NCI-H69 (cell line): ENCODE data around the gene CREG1.
A peak's percentile ranks its signal among the peaks of the same experiment; 100 is the strongest.
"Not testable (repeated sequence)": the region's sequence is repeated elsewhere in the genome, so short reads cannot be mapped to it uniquely, and the experiment has no call there.

Experiments
- DNase-seq: peaks from one replicate; lab custom pipeline; 2025; lab: John Stamatoyannopoulos, UW

The CREG1 gene

DNA sequence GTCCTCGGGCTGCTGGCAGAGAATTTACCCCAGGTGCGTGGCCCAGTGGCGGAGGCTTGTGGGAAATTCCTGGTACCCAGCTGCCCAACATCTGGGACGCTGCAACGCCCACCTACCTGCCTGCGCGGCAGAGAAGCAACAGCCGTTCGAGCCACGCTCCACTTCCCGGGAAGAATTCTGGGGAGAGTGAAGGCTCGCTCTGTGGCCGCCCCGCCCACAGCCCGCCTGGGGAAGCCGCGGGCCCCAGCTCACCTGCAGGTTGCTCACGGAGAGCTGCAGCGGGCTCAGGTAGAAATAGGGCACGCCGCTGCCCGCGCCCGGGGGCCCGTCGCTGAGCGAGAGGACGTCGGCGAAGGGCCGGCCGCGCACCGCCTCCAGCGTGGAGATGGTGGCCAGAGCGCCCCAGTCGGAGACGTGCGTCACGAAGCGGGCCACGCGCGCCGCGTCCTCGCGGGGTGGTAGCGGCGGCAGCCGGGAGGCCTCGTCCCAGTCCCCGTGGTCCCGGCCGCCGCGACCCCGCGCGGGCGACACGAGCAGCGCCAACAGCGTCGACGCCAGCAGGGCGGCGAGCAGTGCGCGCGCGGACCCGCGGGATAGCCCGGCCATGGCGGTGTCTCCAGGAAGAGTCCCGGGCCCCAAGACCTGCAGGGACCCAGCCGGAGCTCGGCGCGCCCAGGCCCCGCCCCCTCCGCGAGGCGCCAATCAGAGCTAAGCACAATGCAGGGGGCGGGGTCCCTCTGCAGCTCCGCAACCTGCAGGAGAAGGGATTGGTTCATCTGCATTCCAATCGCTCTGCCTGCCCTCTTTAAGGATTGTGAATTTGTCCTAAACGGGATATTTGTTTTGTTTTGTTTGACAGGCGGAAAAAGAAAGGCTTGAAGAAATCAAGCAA lies at the start of gene CREG1:
TSS of gene CREG1 (minus strand) at position 627 of the 892 bp plus-strand sequence.
- DNase-seq = peak; percentile 90

- no peak for DNase-seq
Measured at GRCh38 chr1:167602840-167603239, 49.3 kb upstream of the CREG1 start.

GRCh38 chr1:167601442-167602383 lies 48.2 kb upstream of the CREG1 start:
- DNase-seq = peak; percentile 12

DNA sequence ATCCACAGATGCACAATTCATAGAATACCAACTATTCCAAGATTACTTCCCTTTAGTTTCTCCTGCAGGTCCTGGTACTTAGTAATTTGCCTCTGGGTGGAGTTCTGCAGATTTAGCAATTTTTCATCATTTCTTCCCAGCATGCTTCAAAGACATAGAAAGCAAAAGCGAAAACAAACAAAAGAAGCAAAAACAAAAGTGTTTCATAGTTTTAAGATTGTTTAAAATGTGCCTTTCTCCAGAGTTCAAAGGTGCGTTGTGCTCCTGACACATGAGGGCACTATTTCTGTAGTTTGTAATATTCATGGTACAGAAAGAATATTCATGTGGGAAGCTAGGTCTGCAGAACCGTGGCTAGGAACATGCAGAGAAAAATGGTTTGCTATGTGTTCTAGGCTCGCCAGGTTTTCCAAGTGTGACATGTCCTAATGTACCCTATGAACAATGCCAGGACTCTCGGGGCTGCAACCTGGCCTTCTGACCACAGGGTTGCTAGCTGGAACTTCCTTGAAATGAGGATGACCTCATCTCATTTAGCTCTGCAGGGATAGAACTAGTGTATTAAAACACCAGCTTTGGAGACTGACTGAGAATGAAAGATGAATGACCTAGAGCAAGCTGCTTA lies 46.5 kb upstream of the CREG1 start:
- DNase-seq = peak; percentile 19

DNA sequence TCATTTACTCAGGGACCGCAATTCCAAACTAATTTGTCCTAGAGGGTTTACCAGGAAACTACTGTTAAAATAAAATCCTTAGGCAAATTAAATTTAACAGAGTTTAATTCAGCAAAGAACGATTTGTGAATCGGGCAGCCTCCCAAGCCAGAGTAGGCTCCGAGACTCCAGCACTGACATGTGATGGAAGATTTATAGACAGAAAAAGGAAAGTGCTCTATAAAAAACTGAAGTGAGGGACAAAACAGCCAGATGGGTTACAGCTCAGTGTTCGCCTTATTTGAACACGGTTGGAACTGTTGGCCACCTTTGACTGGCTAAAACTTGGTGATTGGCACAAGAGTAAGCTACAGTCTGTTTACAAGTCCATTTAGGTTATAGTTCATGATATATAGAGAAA lies 41.3 kb upstream of the CREG1 start:
- DNase-seq = no peak

DNA sequence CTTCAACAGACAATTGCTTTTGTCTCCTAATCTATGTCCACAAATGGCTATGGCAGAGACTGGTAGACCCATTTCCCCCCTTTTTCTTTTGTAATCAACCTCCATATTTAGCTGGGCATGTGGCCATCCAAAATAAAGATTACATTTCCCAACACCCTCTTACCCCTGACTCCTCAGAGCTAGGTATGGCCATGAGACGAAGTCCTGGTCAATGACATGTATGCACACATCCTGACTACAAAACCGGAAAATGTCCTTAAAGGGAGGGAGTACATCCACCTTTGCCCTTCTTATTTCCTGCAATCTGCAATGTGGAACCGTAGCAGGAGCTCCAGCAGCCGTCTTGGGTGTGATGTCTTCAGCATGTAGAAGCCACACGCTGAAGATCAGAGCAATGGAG lies 40.3 kb upstream of the CREG1 start:
- no peak for DNase-seq

GRCh38 chr1:167592475-167592874 lies 38.9 kb upstream of the CREG1 start:
- no peak for DNase-seq

GRCh38 chr1:167588361-167588760 lies 34.8 kb upstream of the CREG1 start:
- no peak for DNase-seq

DNA sequence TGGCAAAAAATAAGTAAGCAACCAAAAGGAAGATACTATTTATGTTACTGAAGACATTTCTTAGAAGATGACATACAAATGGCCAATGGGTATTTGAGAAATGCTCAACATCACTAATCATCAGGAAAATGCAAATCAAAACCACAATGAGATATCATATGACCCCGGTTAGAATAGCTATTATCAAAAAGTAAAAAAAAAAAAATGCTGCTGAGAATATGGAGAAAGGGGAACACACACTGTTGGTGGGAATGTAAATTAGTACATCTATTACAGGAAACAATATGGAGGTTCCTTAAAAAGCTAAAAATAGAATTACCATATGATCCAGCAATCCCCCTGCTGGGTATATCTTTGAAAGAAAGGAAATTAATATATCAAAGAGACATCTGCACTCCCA lies 34.3 kb upstream of the CREG1 start:
- DNase-seq = no peak

GRCh38 chr1:167587342-167587741 lies 33.8 kb upstream of the CREG1 start:
- DNase-seq = no peak

GRCh38 chr1:167584581-167584980 lies 31.0 kb upstream of the CREG1 start:
- DNase-seq = no peak

DNA sequence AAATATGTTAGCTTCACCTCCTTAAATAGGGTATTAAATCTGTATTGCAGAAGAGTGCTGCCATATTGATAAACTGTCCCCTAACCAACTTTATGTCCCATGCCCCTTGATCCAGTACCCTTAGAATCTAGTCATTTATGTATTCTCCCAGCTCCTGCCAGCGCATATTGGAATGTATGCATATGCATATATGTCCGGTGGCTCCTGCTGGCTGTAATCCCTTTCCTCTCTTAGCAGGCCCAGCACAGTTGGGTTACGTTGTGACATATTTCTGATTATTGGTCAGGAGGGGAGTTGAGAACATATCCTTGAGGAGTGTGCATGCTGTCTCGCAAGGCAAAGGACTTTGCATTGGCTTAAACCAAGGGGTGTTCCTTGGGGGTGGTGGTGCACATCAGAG lies 29.2 kb upstream of the CREG1 start:
- no peak for DNase-seq

GRCh38 chr1:167582064-167582463 lies 28.5 kb upstream of the CREG1 start:
- DNase-seq = no peak

DNA sequence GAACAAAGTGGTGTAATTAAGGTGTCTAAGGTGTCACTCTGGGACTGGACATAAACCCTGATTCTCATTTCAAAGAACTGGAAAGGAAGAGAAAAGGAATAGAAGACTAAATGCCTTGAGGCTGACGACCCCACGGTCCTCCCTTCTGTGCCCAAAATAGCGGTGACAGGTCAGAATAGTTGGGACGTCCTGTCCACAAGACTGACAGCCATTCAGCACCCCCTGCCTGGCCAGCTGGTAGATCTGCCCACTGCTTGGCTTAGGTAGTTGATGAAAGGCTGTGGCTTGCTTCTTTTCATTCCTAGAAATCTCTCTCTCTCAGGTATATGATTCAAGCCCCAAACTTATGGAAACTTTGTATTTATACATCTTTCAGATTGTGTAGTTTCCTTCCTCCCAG lies 26.4 kb upstream of the CREG1 start:
- no peak for DNase-seq

- DNase-seq = no peak
Measured at GRCh38 chr1:167578939-167579521, 25.5 kb upstream of the CREG1 start.

- no peak for DNase-seq
Measured at GRCh38 chr1:167575649-167576048, 22.1 kb upstream of the CREG1 start.

GRCh38 chr1:167573035-167573434 lies 19.5 kb upstream of the CREG1 start:
- DNase-seq = no peak

GRCh38 chr1:167570712-167571111 lies 17.1 kb upstream of the CREG1 start:
- DNase-seq = not testable (repeated sequence)

- no peak for DNase-seq
Measured at GRCh38 chr1:167567663-167568062, 14.1 kb upstream of the CREG1 start.

GRCh38 chr1:167566766-167567165 lies 13.2 kb upstream of the CREG1 start:
- no peak for DNase-seq

- DNase-seq = no peak
Measured at GRCh38 chr1:167565922-167566321, 12.4 kb upstream of the CREG1 start.
